OCI-LY1 (cell line): Measurements from ENCODE around the gene PAH.

ENCODE experiments used
- H2AFZ ChIP-seq: fragments of 200-600 bp; sonication (generic), shearing (Covaris generic); 2 replicates; pipeline ENCODE4 v1.6.0; 2014; ENCODE audit warnings: antibody characterized with exemption, mild to moderate bottlenecking, low read length
- H3F3A ChIP-seq: fragments of 200-600 bp; sonication (generic), shearing (Covaris generic); 2 replicates; pipeline ENCODE4 v1.6.0; 2014; ENCODE audit warnings: mild to moderate bottlenecking, antibody characterized with exemption, low read length, moderate library complexity; ENCODE audit not compliant: insufficient read depth
- H3K27ac ChIP-seq: fragments of 200-600 bp; sonication (generic); 2 replicates; pipeline ENCODE4 v1.5.1; 2014; ENCODE audit warnings: low read length, mixed run types, mild to moderate bottlenecking, low read depth; ENCODE audit not compliant: poor library complexity, severe bottlenecking
- H3K27me3 ChIP-seq: fragments of 200-600 bp; sonication (generic); 2 replicates; pipeline ENCODE4 v1.6.0; 2014; ENCODE audit warnings: antibody characterized with exemption, mild to moderate bottlenecking, low read length, moderate library complexity; ENCODE audit not compliant: insufficient read depth
- H3K36me3 ChIP-seq: fragments of 200-600 bp; sonication (generic); 2 replicates; pipeline ENCODE4 v1.6.1; 2014; ENCODE audit warnings: mild to moderate bottlenecking, antibody characterized with exemption, low read length, moderate library complexity, mixed read lengths; ENCODE audit not compliant: insufficient read depth
- H3K4me1 ChIP-seq: fragments of 200-600 bp; sonication (generic); 2 replicates; pipeline ENCODE4 v1.5.1; 2014; ENCODE audit warnings: mild to moderate bottlenecking, low read length, moderate library complexity; ENCODE audit not compliant: insufficient read depth, severe bottlenecking
- H3K4me2 ChIP-seq: fragments of 200-600 bp; sonication (generic), shearing (Covaris generic); 2 replicates; pipeline ENCODE4 v1.6.1; 2014; ENCODE audit warnings: low read length
- H3K4me3 ChIP-seq: fragments of 200-600 bp; sonication (generic); 2 replicates; pipeline ENCODE4 v1.5.1; 2014; ENCODE audit warnings: low read length, low read depth, mild to moderate bottlenecking, mixed read lengths; ENCODE audit not compliant: poor library complexity, severe bottlenecking
- H3K79me2 ChIP-seq: fragments of 200-600 bp; shearing (Covaris generic); 2 replicates; pipeline ENCODE4 v1.6.1; 2016; ENCODE audit warnings: mixed run types, low read length, mixed read lengths; ENCODE audit not compliant: insufficient read depth
- H3K9ac ChIP-seq: fragments of 200-600 bp; sonication (generic), shearing (Covaris generic); 2 replicates; pipeline ENCODE4 v1.6.1; 2014; ENCODE audit warnings: mild to moderate bottlenecking, low read length, mixed read lengths
- H3K9me2 ChIP-seq: fragments of 200-600 bp; sonication (generic), shearing (Covaris generic); 2 replicates; pipeline ENCODE4 v1.6.1; 2014; ENCODE audit warnings: low read depth, mild to moderate bottlenecking, low read length, mixed read lengths
- H3K9me3 ChIP-seq: fragments of 200-600 bp; shearing (Covaris generic); 2 replicates; pipeline ENCODE4 v1.6.1; 2014; ENCODE audit warnings: low read length, mixed read lengths
- H4K20me1 ChIP-seq: fragments of 200-600 bp; sonication (generic), shearing (Covaris generic); 2 replicates; pipeline ENCODE4 v1.6.0; 2016; ENCODE audit warnings: mild to moderate bottlenecking, low read length; ENCODE audit not compliant: insufficient read depth
- CTCF ChIP-seq: fragments of 200-600 bp; sonication (generic), shearing (Covaris generic); IDR thresholded peaks from 2 replicates; pipeline ENCODE4 v1.5.1; 2017; ENCODE audit warnings: mild to moderate bottlenecking, antibody characterized with exemption, low read length, moderate library complexity, mixed read lengths
- EZH2 ChIP-seq: fragments of 200-600 bp; sonication (generic), shearing (Covaris generic); IDR thresholded peaks from 2 replicates; pipeline ENCODE4 v1.8.0; 2017; ENCODE audit warnings: borderline replicate concordance, mixed run types, mild to moderate bottlenecking, antibody characterized with exemption, low read length, moderate library complexity, mixed read lengths

Gene PAH

GRCh38 chr12:102880783-102881182, 36.3 kb downstream of the PAH start:
- Histone ChIP-seq H3K9ac (no peak overlapping the region), H3K36me3 (no peaks in the 10 kb centered on the region), H4K20me1 (no peaks in the 10 kb centered on the region), H3K79me2 (no peaks in the 10 kb centered on the region), H3K4me2 (no peak overlapping the region), H3K9me2 (no peaks in the 10 kb centered on the region), H3F3A (no peaks in the 10 kb centered on the region), H2AFZ (no peak overlapping the region), H3K27ac (no peak overlapping the region), H3K4me3 (no peak overlapping the region), H3K27me3 (no peaks in the 10 kb centered on the region), H3K9me3 (no peaks in the 10 kb centered on the region), H3K4me1 (no peaks in the 10 kb centered on the region)
- TF ChIP-seq CTCF (no peak), EZH2 (no peak)

- no peak overlapping the region for H3K27ac ChIP-seq
Measured at GRCh38 chr12:102879144-102879763, 37.8 kb downstream of the PAH start.

GRCh38 chr12:102876883-102877282, 40.2 kb downstream of the PAH start:
- H3K9me3 ChIP-seq, result no peaks in the 10 kb centered on the region
- no peaks in the 10 kb centered on the region for H3F3A ChIP-seq
- no peaks in the 10 kb centered on the region for H3K9me2 ChIP-seq
- H3K4me1 ChIP-seq, result no peaks in the 10 kb centered on the region
- no peak overlapping the region for H2AFZ ChIP-seq
- H3K27ac ChIP-seq, result no peak overlapping the region
- no peak overlapping the region for H3K4me3 ChIP-seq
- no peak overlapping the region for H3K4me2 ChIP-seq
- H3K36me3 ChIP-seq, result no peaks in the 10 kb centered on the region
- H3K9ac ChIP-seq, result no peak overlapping the region
- no peaks in the 10 kb centered on the region for H4K20me1 ChIP-seq
- no peaks in the 10 kb centered on the region for H3K79me2 ChIP-seq
- TF ChIP-seq CTCF (peak; percentile 39; the same call in 1 of the 2 replicates), EZH2 (no peak)
- no peaks in the 10 kb centered on the region for H3K27me3 ChIP-seq

More at GRCh38 chr12:102879144-102879763, 37.8 kb downstream of the PAH start:
- no peak overlapping the region for H3K9ac ChIP-seq
- no peaks in the 10 kb centered on the region for H3K27me3 ChIP-seq
- H3K79me2 ChIP-seq, result no peaks in the 10 kb centered on the region
- TF ChIP-seq CTCF (peak; percentile 75), EZH2 (no peak)
- no peaks in the 10 kb centered on the region for H3K9me3 ChIP-seq
- H3K4me1 ChIP-seq, result no peaks in the 10 kb centered on the region
- no peaks in the 10 kb centered on the region for H3K36me3 ChIP-seq
- no peaks in the 10 kb centered on the region for H3K9me2 ChIP-seq
- H3K4me2 ChIP-seq, result no peak overlapping the region
- no peaks in the 10 kb centered on the region for H4K20me1 ChIP-seq
- H3F3A ChIP-seq, result no peaks in the 10 kb centered on the region
- no peak overlapping the region for H3K4me3 ChIP-seq
- no peak overlapping the region for H2AFZ ChIP-seq
